ENCODE data around the gene SIX6. TPM values are rescaled to one million over a fixed set of nuclear protein-coding genes. Genes with fewer than 3 reads are reported as not detected.

The SIX6 gene
- polyA plus RNA-seq, 1 experiment, result not detected

GRCh38 chr14:60502541-60502940 is 6.4 kb upstream of the SIX6 start:
- peaks cover 35% of the 10 kb centered on the region for H3K27me3 ChIP-seq (ENCODE audit: control insufficient read depth, insufficient read depth, low read length)
- no peaks in the 10 kb centered on the region; the same call in 1 of the 2 replicates for H3K9me3 ChIP-seq (ENCODE audit: control insufficient read depth, insufficient read depth, low read length)
- DNase-seq (ENCODE audit: low read depth, low spot score), result no peak
- ChIA-PET CTCF (interaction anchor here (1.0 kb wide), 1 partner anchor 12 kb away, joined by 3 read pairs; no protein-coding TSS in a partner anchor), POLR2A (no interaction called here)
- TF ChIP-seq CTCF (IDR thresholded peaks at IDR 0.05; ENCODE audit: low read depth, low read length), result no peak
- no peak overlapping the region for H3K27ac ChIP-seq (ENCODE audit: low read depth, low read length)
- no peak overlapping the region for H3K4me3 ChIP-seq (ENCODE audit: low read depth, low read length)

GRCh38 chr14:60505448-60505847 is 3.5 kb upstream of the SIX6 start:
- Histone ChIP-seq H3K27ac (ENCODE audit: low read depth, low read length) (no peak overlapping the region), H3K9me3 (ENCODE audit: control insufficient read depth, insufficient read depth, low read length) (peaks cover 11% of the 10 kb centered on the region; the same call in 1 of the 2 replicates), H3K4me3 (ENCODE audit: low read depth, low read length) (no peak overlapping the region), H3K27me3 (ENCODE audit: control insufficient read depth, insufficient read depth, low read length) (peaks cover 64% of the 10 kb centered on the region)
- POLR2A ChIA-PET, result no interaction called here
- no peak for DNase-seq (ENCODE audit: low read depth, low spot score)
- no peak for TF ChIP-seq CTCF (IDR thresholded peaks at IDR 0.05; ENCODE audit: low read depth, low read length)
- CTCF ChIA-PET, result interaction anchor here (1.4 kb wide), 1 partner anchor 11 kb away, joined by 4 read pairs; no protein-coding TSS in a partner anchor

GRCh38 chr14:60506010-60506409 is 2.9 kb upstream of the SIX6 start:
- CTCF ChIA-PET, result interaction anchor here (1.4 kb wide), 1 partner anchor 10 kb away, joined by 4 read pairs; no protein-coding TSS in a partner anchor
- TF ChIP-seq CTCF (IDR thresholded peaks at IDR 0.05; ENCODE audit: low read depth, low read length), result no peak
- H3K9me3 ChIP-seq (ENCODE audit: control insufficient read depth, insufficient read depth, low read length), result peaks cover 17% of the 10 kb centered on the region; the same call in 1 of the 2 replicates
- peaks cover 69% of the 10 kb centered on the region for H3K27me3 ChIP-seq (ENCODE audit: control insufficient read depth, insufficient read depth, low read length)
- DNase-seq (ENCODE audit: low read depth, low spot score), result no peak
- H3K27ac ChIP-seq (ENCODE audit: low read depth, low read length), result no peak overlapping the region
- POLR2A ChIA-PET, result no interaction called here
- no peak overlapping the region for H3K4me3 ChIP-seq (ENCODE audit: low read depth, low read length)

DNA sequence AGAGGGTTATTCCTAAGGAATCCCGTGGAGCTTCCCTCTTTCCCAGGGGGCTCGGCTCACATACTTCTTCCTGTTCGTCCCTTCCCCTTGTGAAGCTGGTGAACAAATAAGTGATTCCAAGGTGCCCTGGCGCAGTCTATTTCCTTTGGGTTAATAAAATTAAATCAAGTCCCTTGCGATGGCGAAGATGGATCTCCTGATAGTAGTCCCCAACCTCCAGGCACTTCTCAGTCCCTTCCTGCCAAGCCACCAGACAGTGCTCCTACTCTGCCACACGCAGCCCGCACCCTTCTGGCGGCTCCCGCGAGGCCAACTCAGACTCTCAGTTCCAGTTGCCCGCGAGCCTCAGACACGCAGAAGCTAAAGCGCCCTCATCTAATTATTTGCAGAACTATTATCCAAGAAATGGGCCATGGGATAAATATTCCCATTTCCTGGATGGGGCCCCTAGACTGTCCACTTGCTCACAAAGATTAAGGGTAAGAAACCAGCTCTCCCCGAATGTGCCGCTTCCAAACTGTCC is 2.4 kb upstream of the SIX6 start:
- Histone ChIP-seq H3K27ac (ENCODE audit: low read depth, low read length) (no peak overlapping the region), H3K27me3 (ENCODE audit: control insufficient read depth, insufficient read depth, low read length) (peaks cover 74% of the 10 kb centered on the region), H3K4me3 (ENCODE audit: low read depth, low read length) (no peak overlapping the region), H3K9me3 (ENCODE audit: control insufficient read depth, insufficient read depth, low read length) (peaks cover 18% of the 10 kb centered on the region; the same call in 1 of the 2 replicates)
- CTCF ChIA-PET, result interaction anchor here (1.4 kb wide), 1 partner anchor 10 kb away, joined by 4 read pairs; no protein-coding TSS in a partner anchor
- DNase-seq (ENCODE audit: low read depth, low spot score), result no peak
- POLR2A ChIA-PET, result no interaction called here
- TF ChIP-seq CTCF (IDR thresholded peaks at IDR 0.05; ENCODE audit: low read depth, low read length), result no peak

GRCh38 chr14:60506985-60507829 is 1.7 kb upstream of the SIX6 start:
- Histone ChIP-seq H3K4me3 (ENCODE audit: low read depth, low read length) (no peak overlapping the region), H3K27me3 (ENCODE audit: control insufficient read depth, insufficient read depth, low read length) (peaks cover 78% of the 10 kb centered on the region), H3K9me3 (ENCODE audit: control insufficient read depth, insufficient read depth, low read length) (peaks cover 18% of the 10 kb centered on the region; the same call in 1 of the 2 replicates), H3K27ac (ENCODE audit: low read depth, low read length) (no peak overlapping the region)
- POLR2A ChIA-PET, result no interaction called here
- no peak for DNase-seq (ENCODE audit: low read depth, low spot score)
- CTCF ChIA-PET, result no interaction called here
- no peak for TF ChIP-seq CTCF (IDR thresholded peaks at IDR 0.05; ENCODE audit: low read depth, low read length)

Measured in AG04450 (cell line).